ENCODE data around the gene SUV39H2.
"Not testable (repeated sequence)": the region's sequence is repeated elsewhere in the genome, so short reads cannot be mapped to it uniquely, and the experiment has no call there.

SUV39H2 gene

DNA sequence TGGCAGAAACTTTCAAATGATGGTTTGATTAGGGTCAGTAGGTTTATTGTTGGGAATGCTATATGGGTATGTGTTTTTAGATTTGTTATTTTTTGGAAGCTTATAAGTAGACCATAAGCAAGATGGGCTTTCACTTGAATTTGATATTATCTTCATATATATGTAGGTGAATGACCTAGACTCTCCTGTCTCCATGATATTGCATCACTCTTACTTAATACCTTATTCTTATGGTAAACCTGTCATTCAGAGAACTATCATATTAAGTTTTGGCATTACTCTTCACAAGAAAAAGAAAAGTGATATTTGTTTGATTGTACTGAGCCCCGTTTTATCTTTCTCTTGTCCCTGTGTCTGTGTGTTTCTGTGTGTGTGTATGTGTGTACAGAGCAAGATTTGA, 23.2 kb upstream of the SUV39H2 start:
- H3K4me1 ChIP-seq (ENCODE audit: insufficient read depth, low read length) = no peaks in the 10 kb centered on the region
- H3K9me3 ChIP-seq (ENCODE audit: low read length) = no peaks in the 10 kb centered on the region
- no peaks in the 10 kb centered on the region for H3K27me3 ChIP-seq (ENCODE audit: insufficient read depth, low read length)
- H2AFZ ChIP-seq (ENCODE audit: low read depth, low read length) = no peak overlapping the region
- H3K36me3 ChIP-seq (ENCODE audit: insufficient read depth, low read length) = peaks cover 39% of the 10 kb centered on the region
- H3K4me3 ChIP-seq (ENCODE audit: low read length) = no peak overlapping the region

DNA sequence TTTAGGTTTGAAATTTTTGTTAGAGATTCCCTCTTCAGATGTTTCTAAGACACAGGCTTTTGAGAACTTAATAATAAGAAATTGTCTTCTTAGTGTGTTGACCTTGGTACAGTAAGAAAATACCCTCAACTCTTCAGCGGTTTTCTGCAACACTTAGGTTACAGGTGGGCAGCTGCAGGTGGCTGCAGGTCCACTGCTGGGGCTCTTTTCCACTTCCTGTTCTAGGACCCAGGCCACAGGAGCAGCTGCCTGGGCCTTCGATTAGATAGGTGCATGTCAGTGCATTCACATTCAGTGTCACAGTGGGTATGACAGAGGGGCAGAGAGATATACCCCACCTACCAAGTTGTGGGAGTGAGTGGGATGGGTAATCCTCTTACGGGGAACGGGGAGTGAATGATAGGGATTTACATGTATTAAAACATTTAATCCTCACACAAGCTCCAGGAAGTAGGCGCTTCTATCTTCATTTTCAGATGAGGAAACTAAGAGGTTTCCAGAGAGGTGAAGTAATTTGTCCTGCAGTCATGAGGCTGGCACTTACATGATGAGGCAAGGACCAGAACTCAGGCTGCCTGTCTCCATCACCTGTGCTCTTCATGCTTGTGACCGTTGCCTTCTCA, 20.2 kb upstream of the SUV39H2 start:
- H3K4me3 ChIP-seq (ENCODE audit: low read length) = no peak overlapping the region
- peaks cover 33% of the 10 kb centered on the region for H3K36me3 ChIP-seq (ENCODE audit: insufficient read depth, low read length)
- H2AFZ ChIP-seq (ENCODE audit: low read depth, low read length) = no peak overlapping the region
- H3K4me1 ChIP-seq (ENCODE audit: insufficient read depth, low read length) = no peaks in the 10 kb centered on the region
- no peaks in the 10 kb centered on the region for H3K27me3 ChIP-seq (ENCODE audit: insufficient read depth, low read length)
- H3K9me3 ChIP-seq (ENCODE audit: low read length) = no peaks in the 10 kb centered on the region

DNA sequence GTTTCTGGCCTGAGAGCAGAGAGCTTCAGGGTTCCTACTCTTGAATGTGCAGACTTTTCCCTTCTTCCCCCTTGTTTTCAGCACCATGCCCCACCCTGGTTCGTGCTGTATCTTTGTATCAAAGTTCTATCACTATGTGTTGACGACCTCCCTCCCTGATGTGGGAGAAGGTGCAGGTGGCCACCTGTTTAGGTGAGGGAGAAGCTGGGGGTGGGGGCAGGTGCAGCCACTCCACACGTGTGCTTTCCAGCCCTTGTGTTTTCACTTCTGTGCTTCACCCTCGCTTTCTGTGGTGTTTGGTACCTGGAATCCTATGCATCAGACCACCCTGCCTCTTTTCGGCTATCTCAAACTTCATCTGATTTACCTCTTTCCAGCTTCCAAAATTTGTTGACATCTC, 19.6 kb upstream of the SUV39H2 start:
- no peak overlapping the region for H2AFZ ChIP-seq (ENCODE audit: low read depth, low read length)
- H3K36me3 ChIP-seq (ENCODE audit: insufficient read depth, low read length) = peaks cover 32% of the 10 kb centered on the region
- no peak overlapping the region for H3K4me3 ChIP-seq (ENCODE audit: low read length)
- no peaks in the 10 kb centered on the region for H3K9me3 ChIP-seq (ENCODE audit: low read length)
- H3K4me1 ChIP-seq (ENCODE audit: insufficient read depth, low read length) = no peaks in the 10 kb centered on the region
- H3K27me3 ChIP-seq (ENCODE audit: insufficient read depth, low read length) = no peaks in the 10 kb centered on the region

DNA sequence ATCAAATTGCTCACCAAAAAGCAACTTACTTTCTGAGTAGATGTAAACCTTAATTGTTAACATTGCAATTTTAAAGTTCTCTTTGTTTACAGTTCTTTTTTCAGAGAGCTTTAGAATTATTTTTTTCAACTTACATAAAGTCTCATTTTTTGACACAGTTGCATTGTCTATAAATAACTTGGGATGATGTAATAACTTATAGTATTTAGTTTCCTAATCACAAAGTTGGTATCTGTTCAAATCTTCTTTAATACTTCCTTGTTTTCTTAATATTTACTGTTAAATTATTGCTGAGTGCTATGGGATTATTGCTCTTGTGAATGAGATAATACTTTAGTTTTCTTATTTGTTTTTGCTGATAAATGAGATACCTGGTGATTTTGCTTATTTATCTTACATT, 18.9 kb upstream of the SUV39H2 start:
- H3K4me3 ChIP-seq (ENCODE audit: low read length) = no peak overlapping the region
- peaks cover 26% of the 10 kb centered on the region for H3K36me3 ChIP-seq (ENCODE audit: insufficient read depth, low read length)
- H3K4me1 ChIP-seq (ENCODE audit: insufficient read depth, low read length) = no peaks in the 10 kb centered on the region
- no peak overlapping the region for H2AFZ ChIP-seq (ENCODE audit: low read depth, low read length)
- no peaks in the 10 kb centered on the region for H3K27me3 ChIP-seq (ENCODE audit: insufficient read depth, low read length)
- H3K9me3 ChIP-seq (ENCODE audit: low read length) = no peaks in the 10 kb centered on the region

DNA sequence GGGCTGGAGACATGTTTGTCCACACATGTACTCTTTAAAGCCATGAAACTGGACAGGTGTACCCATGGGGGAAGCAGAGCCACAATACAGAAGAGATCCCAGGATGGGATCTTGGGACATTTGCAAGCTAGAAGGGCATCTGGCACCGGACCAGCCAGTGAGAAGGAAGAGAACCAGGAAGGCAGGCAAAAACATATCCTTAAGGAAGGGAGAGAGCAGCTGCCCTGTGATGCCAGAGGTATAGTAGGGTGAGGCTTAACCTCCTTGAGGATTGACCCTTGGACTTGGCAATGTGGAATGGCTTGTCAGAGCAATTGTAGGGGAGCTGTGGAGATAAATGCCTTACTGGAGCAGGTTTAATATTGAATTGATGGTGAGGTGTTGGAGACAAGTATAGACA, 17.9 kb upstream of the SUV39H2 start:
- H2AFZ ChIP-seq (ENCODE audit: low read depth, low read length) = no peak overlapping the region
- H3K4me3 ChIP-seq (ENCODE audit: low read length) = no peak overlapping the region
- no peaks in the 10 kb centered on the region for H3K4me1 ChIP-seq (ENCODE audit: insufficient read depth, low read length)
- no peaks in the 10 kb centered on the region for H3K9me3 ChIP-seq (ENCODE audit: low read length)
- no peaks in the 10 kb centered on the region for H3K27me3 ChIP-seq (ENCODE audit: insufficient read depth, low read length)
- H3K36me3 ChIP-seq (ENCODE audit: insufficient read depth, low read length) = peaks cover 24% of the 10 kb centered on the region

DNA sequence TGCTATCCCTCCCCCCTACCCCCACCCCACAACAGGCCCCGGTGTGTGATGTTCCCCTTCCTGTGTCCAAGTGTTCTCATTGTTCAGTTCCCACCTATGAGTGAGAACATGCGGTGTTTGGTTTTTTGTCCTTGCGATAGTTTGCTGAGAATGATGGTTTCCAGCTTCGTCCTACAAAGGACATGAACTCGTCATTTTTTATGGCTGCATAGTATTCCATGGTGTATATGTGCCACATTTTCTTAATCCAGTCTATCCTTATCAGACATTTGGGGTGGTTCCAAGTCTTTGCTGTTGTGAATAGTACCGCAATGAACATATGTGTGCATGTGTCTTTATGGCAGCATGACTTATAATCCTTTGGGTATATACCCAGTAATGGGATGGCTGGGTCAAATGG, 14.2 kb upstream of the SUV39H2 start:
- not testable (repeated sequence) for H3K4me1 ChIP-seq (ENCODE audit: insufficient read depth, low read length); H3K27me3 ChIP-seq (ENCODE audit: insufficient read depth, low read length); H2AFZ ChIP-seq (ENCODE audit: low read depth, low read length); H3K9me3 ChIP-seq (ENCODE audit: low read length); H3K4me3 ChIP-seq (ENCODE audit: low read length)
- H3K36me3 ChIP-seq (ENCODE audit: insufficient read depth, low read length) = peaks cover 30% of the 10 kb centered on the region

DNA sequence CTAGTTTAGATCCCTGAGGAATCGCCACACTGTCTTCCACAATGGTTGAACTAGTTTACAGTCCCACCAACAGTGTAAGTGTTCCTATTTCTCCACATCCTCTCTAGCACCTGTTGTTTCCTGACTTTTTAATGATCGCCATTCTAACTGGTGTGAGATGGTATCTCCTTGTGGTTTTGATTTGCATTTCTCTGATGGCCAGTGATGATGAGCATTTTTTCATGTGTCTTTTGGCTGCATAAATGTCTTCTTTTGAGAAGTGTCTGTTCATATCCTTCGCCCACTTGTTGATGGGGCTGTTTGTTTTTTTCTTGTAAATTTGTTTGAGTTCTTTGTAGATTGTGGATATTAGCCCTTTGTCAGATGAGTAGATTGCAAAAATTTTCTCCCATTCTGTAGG, 13.8 kb upstream of the SUV39H2 start:
- not testable (repeated sequence) for H3K27me3 ChIP-seq (ENCODE audit: insufficient read depth, low read length); H3K9me3 ChIP-seq (ENCODE audit: low read length); H3K4me1 ChIP-seq (ENCODE audit: insufficient read depth, low read length); H2AFZ ChIP-seq (ENCODE audit: low read depth, low read length); H3K4me3 ChIP-seq (ENCODE audit: low read length)
- peaks cover 32% of the 10 kb centered on the region for H3K36me3 ChIP-seq (ENCODE audit: insufficient read depth, low read length)

DNA sequence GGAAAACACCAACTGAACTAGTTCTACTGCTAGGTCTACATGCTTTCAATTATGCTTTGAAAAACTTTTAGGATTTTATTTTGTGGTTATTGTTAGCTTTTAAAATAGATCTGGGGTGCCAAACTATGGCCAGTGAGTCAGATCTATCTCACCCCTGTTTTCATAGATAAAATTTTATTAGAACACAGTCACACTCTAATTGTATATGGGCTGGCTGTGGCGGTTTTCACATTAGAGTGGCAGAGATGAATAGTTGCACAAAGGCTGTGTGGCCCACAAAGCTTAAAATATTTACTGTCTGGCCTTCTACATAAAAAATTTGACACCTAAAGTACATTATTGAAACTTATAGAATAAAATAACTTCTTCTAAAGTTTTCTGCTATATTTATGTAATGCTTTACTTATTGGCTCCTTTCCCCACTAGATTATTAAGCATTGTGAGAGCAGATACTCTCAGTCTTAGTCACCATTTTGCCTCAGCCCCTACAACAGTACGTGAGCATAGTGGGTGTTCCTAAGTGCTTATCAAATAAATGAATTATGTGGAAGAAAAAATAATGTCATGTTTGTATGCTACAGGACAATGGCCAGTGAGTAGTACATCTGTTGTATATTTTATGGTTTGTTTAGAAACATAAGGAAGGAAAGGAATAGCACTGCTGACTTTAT, 5.4 kb upstream of the SUV39H2 start:
- Histone ChIP-seq H3K36me3 (ENCODE audit: insufficient read depth, low read length) (peaks cover 23% of the 10 kb centered on the region), H3K4me3 (ENCODE audit: low read length) (no peak overlapping the region), H2AFZ (ENCODE audit: low read depth, low read length) (no peak overlapping the region), H3K4me1 (ENCODE audit: insufficient read depth, low read length) (peaks cover 9% of the 10 kb centered on the region), H3K27me3 (ENCODE audit: insufficient read depth, low read length) (no peaks in the 10 kb centered on the region), H3K9me3 (ENCODE audit: low read length) (no peaks in the 10 kb centered on the region)

DNA sequence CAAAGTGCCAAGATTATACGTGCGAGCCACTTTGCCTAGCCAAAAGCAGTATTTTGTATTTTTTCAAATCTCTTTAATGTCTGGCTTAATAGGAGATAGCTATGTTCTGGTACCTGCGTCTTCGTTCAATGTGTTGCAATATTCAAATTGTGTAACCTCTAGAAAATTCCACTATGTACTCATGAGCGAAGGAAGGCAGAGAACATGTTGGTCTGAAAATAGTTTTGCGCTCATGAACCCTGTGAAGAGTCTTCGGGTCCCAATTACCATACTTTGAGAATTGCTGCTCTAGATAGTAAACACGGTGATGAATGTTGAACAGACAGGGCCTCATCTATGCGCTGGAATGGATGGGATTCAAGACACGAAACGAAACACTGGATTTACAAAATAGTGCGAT, 2.7 kb upstream of the SUV39H2 start:
- no peaks in the 10 kb centered on the region for H3K27me3 ChIP-seq (ENCODE audit: insufficient read depth, low read length)
- H3K4me1 ChIP-seq (ENCODE audit: insufficient read depth, low read length) = peaks cover 18% of the 10 kb centered on the region
- no peak overlapping the region for H3K4me3 ChIP-seq (ENCODE audit: low read length)
- no peaks in the 10 kb centered on the region for H3K9me3 ChIP-seq (ENCODE audit: low read length)
- H3K36me3 ChIP-seq (ENCODE audit: insufficient read depth, low read length) = peaks cover 8% of the 10 kb centered on the region
- H2AFZ ChIP-seq (ENCODE audit: low read depth, low read length) = no peak overlapping the region

DNA sequence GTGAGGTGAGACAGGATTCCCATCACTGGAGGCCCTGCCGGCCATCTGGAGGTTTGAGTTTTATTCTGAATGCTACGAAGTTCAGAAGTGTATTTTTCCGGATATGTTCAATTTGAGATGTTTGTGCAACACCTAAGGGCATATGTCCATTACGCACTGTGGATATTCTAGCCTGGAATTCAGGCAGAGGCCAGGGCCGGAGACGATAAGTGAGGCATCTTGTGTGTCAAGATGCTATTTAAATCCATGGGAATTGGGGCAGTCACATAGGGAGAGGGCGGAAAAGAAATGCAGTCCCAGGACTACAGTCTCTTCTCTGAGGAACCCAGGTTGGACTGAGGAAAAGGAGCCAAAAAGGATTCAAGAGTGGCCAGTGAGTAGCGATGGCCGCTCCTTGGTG, 1.9 kb upstream of the SUV39H2 start:
- Histone ChIP-seq H3K4me3 (ENCODE audit: low read length) (peak overlapping the region; percentile 86), H2AFZ (ENCODE audit: low read depth, low read length) (no peak overlapping the region), H3K9me3 (ENCODE audit: low read length) (no peaks in the 10 kb centered on the region), H3K36me3 (ENCODE audit: insufficient read depth, low read length) (peaks cover 8% of the 10 kb centered on the region), H3K4me1 (ENCODE audit: insufficient read depth, low read length) (peaks cover 18% of the 10 kb centered on the region), H3K27me3 (ENCODE audit: insufficient read depth, low read length) (no peaks in the 10 kb centered on the region)

DNA sequence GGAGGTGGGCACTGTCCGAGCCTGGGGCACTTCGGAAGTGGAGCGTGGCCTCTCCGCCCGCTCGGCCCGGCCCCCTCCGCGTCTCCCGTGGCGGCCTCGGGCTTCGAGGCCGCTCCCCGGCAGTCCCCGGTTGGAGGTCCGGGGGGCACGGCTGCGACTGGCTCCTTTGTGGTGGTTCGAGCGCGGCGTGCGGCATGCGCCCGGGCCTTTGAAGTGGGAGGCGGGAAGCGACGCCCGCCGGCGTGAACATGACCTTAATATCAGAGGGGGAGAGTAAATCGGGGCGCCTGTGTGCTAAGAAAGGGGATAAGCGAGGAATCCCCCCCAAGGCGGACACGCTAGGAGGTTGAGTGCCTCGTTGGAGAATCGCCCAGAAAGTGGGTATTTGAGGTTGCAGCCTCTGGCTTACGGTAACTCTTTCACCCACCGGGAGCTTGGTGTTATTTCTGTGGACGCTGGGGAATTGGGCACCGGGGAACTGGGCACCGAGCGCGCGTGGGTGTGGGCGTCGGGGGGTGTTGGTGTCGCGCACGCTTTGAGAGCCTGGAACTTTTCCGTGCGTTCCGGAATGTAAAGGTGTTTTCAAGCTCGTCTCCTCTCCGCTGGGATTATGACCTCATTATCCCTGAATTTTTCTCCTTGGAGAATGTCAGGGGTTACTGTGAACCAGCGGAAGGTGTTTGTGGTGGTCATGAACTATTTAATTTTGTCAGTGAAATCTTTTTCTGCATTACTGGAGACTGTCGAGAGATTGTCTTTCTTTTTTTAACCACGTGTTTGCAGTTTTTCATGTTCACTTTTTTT, 660 bp downstream of the SUV39H2 start:
- Histone ChIP-seq H3K27me3 (ENCODE audit: insufficient read depth, low read length) (no peaks in the 10 kb centered on the region), H2AFZ (ENCODE audit: low read depth, low read length) (peak overlapping the region; percentile 50), H3K4me1 (ENCODE audit: insufficient read depth, low read length) (peaks cover 18% of the 10 kb centered on the region), H3K4me3 (ENCODE audit: low read length) (peak overlapping the region; percentile 86), H3K9me3 (ENCODE audit: low read length) (no peaks in the 10 kb centered on the region), H3K36me3 (ENCODE audit: insufficient read depth, low read length) (peaks cover 17% of the 10 kb centered on the region)

DNA sequence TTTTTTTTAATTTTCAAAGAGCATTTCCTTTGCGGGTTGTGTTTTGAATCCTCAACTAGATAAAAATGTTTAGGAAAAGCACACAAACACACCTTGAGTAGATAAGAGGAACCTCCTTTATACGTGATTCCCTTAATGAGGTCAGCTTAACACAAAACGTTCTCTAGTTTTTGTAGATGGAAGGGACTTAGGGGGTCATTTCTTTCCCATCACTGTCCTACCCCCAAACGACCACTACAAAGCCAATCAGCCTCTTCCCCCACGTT, 1.2 kb downstream of the SUV39H2 start:
- no peaks in the 10 kb centered on the region for H3K9me3 ChIP-seq (ENCODE audit: low read length)
- H2AFZ ChIP-seq (ENCODE audit: low read depth, low read length) = no peak overlapping the region
- peaks cover 22% of the 10 kb centered on the region for H3K36me3 ChIP-seq (ENCODE audit: insufficient read depth, low read length)
- H3K27me3 ChIP-seq (ENCODE audit: insufficient read depth, low read length) = no peaks in the 10 kb centered on the region
- peak overlapping the region; percentile 86 for H3K4me3 ChIP-seq (ENCODE audit: low read length)
- peaks cover 18% of the 10 kb centered on the region for H3K4me1 ChIP-seq (ENCODE audit: insufficient read depth, low read length)

DNA sequence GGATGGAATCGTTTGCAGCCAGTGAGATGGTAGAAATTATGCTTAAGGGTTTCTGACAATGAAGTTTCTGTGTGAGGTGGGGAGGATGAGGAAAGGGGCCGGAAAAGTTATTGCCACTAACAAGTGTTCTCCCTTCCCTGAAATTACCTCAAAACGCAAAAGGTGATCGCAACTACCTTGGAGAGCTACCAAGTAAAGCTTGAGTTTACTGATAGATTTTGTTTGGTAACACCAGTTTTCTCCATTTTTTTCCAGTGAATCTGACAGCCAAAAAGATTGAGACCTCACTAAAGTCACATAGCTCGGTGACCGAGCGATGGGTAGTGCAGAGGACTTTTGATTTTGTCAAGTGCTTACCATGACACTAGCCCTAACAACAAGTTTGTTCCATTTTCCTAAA, 1.6 kb downstream of the SUV39H2 start:
- Histone ChIP-seq H3K4me3 (ENCODE audit: low read length) (peak overlapping the region; percentile 86), H3K9me3 (ENCODE audit: low read length) (peaks cover 3% of the 10 kb centered on the region), H3K36me3 (ENCODE audit: insufficient read depth, low read length) (peaks cover 25% of the 10 kb centered on the region), H3K4me1 (ENCODE audit: insufficient read depth, low read length) (peaks cover 18% of the 10 kb centered on the region), H3K27me3 (ENCODE audit: insufficient read depth, low read length) (no peaks in the 10 kb centered on the region), H2AFZ (ENCODE audit: low read depth, low read length) (no peak overlapping the region)

Measured in neuron (in vitro differentiated cells).